Neuronal stem cell (in vitro differentiated cells): Measurements from ENCODE around the gene MGST2.

Experiments
- DNase-seq: peaks from one replicate; pipeline ENCODE4 v3.0.0-alpha.2; 2013; ENCODE audit warnings: low spot score
- H2AFZ ChIP-seq: one replicate; pipeline ENCODE4 v1.6.1; 2013; ENCODE audit warnings: mild to moderate bottlenecking, low read length, inconsistent platforms
- H2AK5ac ChIP-seq: 2 replicates; pipeline ENCODE4 v1.6.1; 2013; ENCODE audit warnings: low read depth, mild to moderate bottlenecking, inconsistent platforms, low read length, moderate library complexity, mixed read lengths
- H2BK120ac ChIP-seq: 2 replicates; pipeline ENCODE4 v1.6.1; 2013; ENCODE audit warnings: low read depth, mild to moderate bottlenecking, inconsistent platforms, low read length, moderate library complexity, mixed read lengths
- H2BK12ac ChIP-seq: one replicate; pipeline ENCODE4 v1.6.1; 2013; ENCODE audit warnings: low read length, inconsistent platforms
- H2BK15ac ChIP-seq: 2 replicates; pipeline ENCODE4 v1.6.1; 2013; ENCODE audit warnings: mild to moderate bottlenecking, low read length, inconsistent platforms, mixed read lengths
- H2BK5ac ChIP-seq: one replicate; pipeline ENCODE4 v1.6.1; 2013; ENCODE audit warnings: inconsistent platforms, mild to moderate bottlenecking, low read length, moderate library complexity
- H3K14ac ChIP-seq: one replicate; pipeline ENCODE4 v1.6.1; 2013; ENCODE audit warnings: low read length, inconsistent platforms
- H3K18ac ChIP-seq: 2 replicates; pipeline ENCODE4 v1.6.1; 2013; ENCODE audit warnings: low read length, inconsistent platforms
- H3K23ac ChIP-seq: 2 replicates; pipeline ENCODE4 v1.6.1; 2013; ENCODE audit warnings: low read depth, mild to moderate bottlenecking, mixed read lengths, low read length, inconsistent platforms; ENCODE audit not compliant: poor library complexity
- H3K27ac ChIP-seq: replicated peaks from 3 replicates; pipeline ENCODE4 v1.5.1; 2013; ENCODE audit warnings: low read length, inconsistent platforms
- H3K27me3 ChIP-seq, 3 experiments: 2 replicates each; pipeline ENCODE4 v1.6.1; 2013; ENCODE audit warnings: low read length in 3 of 3, mild to moderate bottlenecking in 2 of 3, inconsistent platforms in 1 of 3, low read depth in 1 of 3, mixed read lengths in 1 of 3, moderate library complexity in 1 of 3; ENCODE audit not compliant: control insufficient read depth in 3 of 3, insufficient read depth in 3 of 3
- H3K36me3 ChIP-seq, 2 donors: replicated peaks in 1 of 2; 2 replicates each; pipeline ENCODE4 v1.6.1; 2013; ENCODE audit warnings: low read length in 2 of 2; ENCODE audit not compliant: control insufficient read depth in 2 of 2, insufficient read depth in 2 of 2
- H3K4ac ChIP-seq: 2 replicates; pipeline ENCODE4 v1.6.1; 2013; ENCODE audit warnings: inconsistent platforms, mild to moderate bottlenecking, low read length, moderate library complexity
- H3K4me1 ChIP-seq, 2 donors: 1 replicate in 1 of 2; 2 replicates in 1 of 2; pipeline ENCODE4 v1.6.1; 2013; ENCODE audit warnings: low read length in 2 of 2, low read depth in 1 of 2; ENCODE audit not compliant: control insufficient read depth in 2 of 2, insufficient read depth in 1 of 2
- H3K4me2 ChIP-seq: one replicate; pipeline ENCODE4 v1.6.1; 2013; ENCODE audit warnings: mild to moderate bottlenecking, low read length, inconsistent platforms; ENCODE audit not compliant: insufficient read depth, poor library complexity, severe bottlenecking
- H3K4me3 ChIP-seq, 2 donors: 2 replicates each; pipeline ENCODE4 v1.5.1; 2013; ENCODE audit warnings: low read length in 2 of 2, mild to moderate bottlenecking in 2 of 2, inconsistent platforms in 1 of 2, moderate library complexity in 1 of 2
- H3K79me1 ChIP-seq: one replicate; pipeline ENCODE4 v1.6.1; 2013; ENCODE audit warnings: low read depth, mild to moderate bottlenecking, inconsistent platforms, low read length, moderate library complexity
- H3K9ac ChIP-seq: one replicate; pipeline ENCODE4 v1.6.1; 2013; ENCODE audit warnings: mild to moderate bottlenecking, low read depth, low read length, inconsistent platforms; ENCODE audit not compliant: poor library complexity
- H3K9me3 ChIP-seq, 2 donors: replicated peaks in 1 of 2; 2 replicates each; pipeline versions ENCODE3 to v1.6.1; 2013; ENCODE audit warnings: low read length in 2 of 2, mild to moderate bottlenecking in 2 of 2, inconsistent platforms in 1 of 2, low read depth in 1 of 2, mixed read lengths in 1 of 2, moderate library complexity in 1 of 2; ENCODE audit not compliant: control insufficient read depth in 2 of 2, insufficient read depth in 1 of 2
- H4K8ac ChIP-seq: one replicate; pipeline ENCODE4 v1.6.1; 2013; ENCODE audit warnings: low read depth, mild to moderate bottlenecking, inconsistent platforms, low read length, moderate library complexity
- H4K91ac ChIP-seq: one replicate; pipeline ENCODE4 v1.6.1; 2013; ENCODE audit warnings: low read length, low read depth, mild to moderate bottlenecking, inconsistent platforms; ENCODE audit not compliant: poor library complexity
- whole genome bisulfite sequencing, 2 donors: extraction: QIAGEN DNeasy Blood & Tissue Kit; methylation state at CpG; one replicate each; pipeline ENCODE4 v1.1.7; 2013; ENCODE audit warnings: missing lambda C conversion rate in 2 of 2, mixed read lengths in 1 of 2; ENCODE audit not compliant: insufficient read length in 2 of 2, insufficient replicate concordance in 1 of 2; ENCODE audit errors: extremely low coverage in 2 of 2; 5-methylcytosine and 5-hydroxymethylcytosine counted together

Gene MGST2

DNA sequence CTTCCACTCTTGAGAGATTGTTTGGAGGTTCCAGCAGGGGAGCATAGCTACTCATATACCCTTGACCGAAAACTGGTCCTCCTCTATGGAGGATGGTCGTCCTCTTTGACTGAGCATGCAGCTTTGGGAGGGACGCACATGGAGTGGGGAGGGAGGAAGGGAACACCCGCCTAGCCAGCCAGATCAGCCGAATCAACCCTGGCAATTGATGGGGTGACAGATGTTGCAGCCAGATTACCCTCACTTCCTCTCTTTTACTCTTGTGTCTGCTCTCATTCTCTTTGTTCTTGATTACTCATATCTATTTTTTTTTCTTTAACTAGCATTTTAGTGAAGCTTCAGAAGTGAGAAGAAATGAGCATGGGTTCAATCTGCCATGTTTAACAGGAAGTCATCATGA is 19.6 kb downstream of the MGST2 start:
- H2BK120ac ChIP-seq, result no peak overlapping the region
- H2BK5ac ChIP-seq, result no peak overlapping the region
- H3K79me1 ChIP-seq, result no peaks in the 10 kb centered on the region
- no peak overlapping the region for H3K14ac ChIP-seq
- H3K4me3 ChIP-seq, result no peak overlapping the region
- no peak overlapping the region for H3K23ac ChIP-seq
- no peak overlapping the region for H3K9ac ChIP-seq
- H3K4ac ChIP-seq, result no peak overlapping the region
- H2BK15ac ChIP-seq, result no peak overlapping the region
- peaks cover 2 to 24% of the 10 kb centered on the region in 2 donors for H3K9me3 ChIP-seq
- H2AK5ac ChIP-seq, result no peak overlapping the region
- H3K4me2 ChIP-seq, result no peak overlapping the region
- peaks cover 4 to 13% of the 10 kb centered on the region in 2 donors for H3K4me1 ChIP-seq
- no peak for DNase-seq
- H2BK12ac ChIP-seq, result no peak overlapping the region
- peaks cover 0 to 19% of the 10 kb centered on the region in 2 donors for H3K36me3 ChIP-seq
- no peaks in the 10 kb centered on the region for H3K27me3 ChIP-seq
- no CpG with 5 or more reads among the region's 5 CpGs for WGBS, 2 donors
- H4K8ac ChIP-seq, result no peak overlapping the region
- H2AFZ ChIP-seq, result no peak overlapping the region
- H4K91ac ChIP-seq, result no peak overlapping the region
- H3K27ac ChIP-seq, result no peak overlapping the region
- H3K18ac ChIP-seq, result no peak overlapping the region

- no peak overlapping the region for H3K23ac ChIP-seq
- no peaks in the 10 kb centered on the region for H3K79me1 ChIP-seq
- no peak overlapping the region for H3K9ac ChIP-seq
- peaks cover 4 to 13% of the 10 kb centered on the region in 2 donors for H3K4me1 ChIP-seq
- H3K9me3 ChIP-seq, result peaks cover 2 to 24% of the 10 kb centered on the region in 2 donors
- H4K91ac ChIP-seq, result no peak overlapping the region
- H3K4ac ChIP-seq, result no peak overlapping the region
- no peak overlapping the region for H2BK12ac ChIP-seq
- no peak overlapping the region for H3K18ac ChIP-seq
- H2BK120ac ChIP-seq, result no peak overlapping the region
- DNase-seq, result no peak
- no peak overlapping the region for H2AFZ ChIP-seq
- no peak overlapping the region for H4K8ac ChIP-seq
- no peak overlapping the region for H2BK15ac ChIP-seq
- H3K27me3 ChIP-seq, result no peaks in the 10 kb centered on the region
- H3K4me3 ChIP-seq, result no peak overlapping the region
- peaks cover 0 to 16% of the 10 kb centered on the region in 2 donors for H3K36me3 ChIP-seq
- H3K27ac ChIP-seq, result no peak overlapping the region
- H2BK5ac ChIP-seq, result no peak overlapping the region
- no peak overlapping the region for H3K14ac ChIP-seq
- no peak overlapping the region for H2AK5ac ChIP-seq
- WGBS, 2 donors, result no CpG with 5 or more reads among the region's 1 CpG
- H3K4me2 ChIP-seq, result no peak overlapping the region
Measured at GRCh38 chr4:139686130-139686529, 20.5 kb downstream of the MGST2 start.

- Histone ChIP-seq H2AK5ac (no peak overlapping the region), H2BK15ac (no peak overlapping the region), H3K4me2 (no peak overlapping the region), H4K91ac (no peak overlapping the region), H3K9me3 (peaks cover 2 to 24% of the 10 kb centered on the region in 2 donors), H3K27me3 (no peaks in the 10 kb centered on the region), H3K4ac (no peak overlapping the region), H3K14ac (no peak overlapping the region), H3K4me1 (peaks cover 4 to 13% of the 10 kb centered on the region in 2 donors), H4K8ac (no peak overlapping the region), H3K27ac (no peak overlapping the region), H2BK5ac (no peak overlapping the region), H2BK12ac (no peak overlapping the region), H3K79me1 (no peaks in the 10 kb centered on the region), H3K23ac (no peak overlapping the region), H2BK120ac (no peak overlapping the region), H3K9ac (no peak overlapping the region), H3K18ac (no peak overlapping the region), H3K4me3 (no peak overlapping the region), H3K36me3 (peaks cover 0 to 16% of the 10 kb centered on the region in 2 donors), H2AFZ (no peak overlapping the region)
- WGBS, 2 donors, result no CpG with 5 or more reads among the region's 3 CpGs
- DNase-seq, result no peak
Measured at GRCh38 chr4:139686988-139687387, 21.4 kb downstream of the MGST2 start.

DNA sequence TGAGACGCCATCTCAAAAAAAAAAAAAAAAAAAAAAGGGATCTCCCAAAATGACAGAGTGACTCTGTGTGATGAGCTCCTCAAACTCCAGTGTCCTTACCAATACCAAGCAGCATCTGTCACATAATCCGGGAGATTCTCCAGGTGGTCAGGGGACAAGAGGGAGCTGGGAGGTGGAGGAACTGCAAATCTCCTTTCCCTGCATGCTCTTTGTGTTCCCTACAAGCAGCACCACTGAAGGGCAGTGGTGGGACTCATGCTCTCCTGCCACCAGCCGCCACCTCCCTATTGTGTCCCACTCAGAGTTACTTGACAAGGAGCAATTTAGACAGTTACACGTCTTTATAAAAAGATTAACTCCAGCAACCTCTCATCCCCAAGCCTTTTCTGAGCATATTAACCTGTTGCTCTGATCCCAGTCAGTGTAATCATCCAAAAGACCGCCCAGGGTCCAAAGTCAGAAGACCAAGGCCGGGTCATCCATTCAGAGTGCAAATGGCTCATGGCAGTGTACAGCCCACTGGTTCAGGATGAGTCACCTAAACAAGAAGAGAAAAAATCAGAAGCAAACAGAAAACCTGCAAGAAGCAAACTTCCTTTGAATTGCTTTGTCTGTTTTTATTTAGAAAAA is 23.6 kb downstream of the MGST2 start:
- Histone ChIP-seq H3K27me3 (no peaks in the 10 kb centered on the region), H2BK120ac (no peak overlapping the region), H3K27ac (no peak overlapping the region), H3K9ac (no peak overlapping the region), H2AK5ac (no peak overlapping the region), H2BK15ac (no peak overlapping the region), H3K4ac (no peak overlapping the region), H3K36me3 (peaks cover 0 to 13% of the 10 kb centered on the region in 2 donors), H2BK5ac (no peak overlapping the region), H3K79me1 (no peaks in the 10 kb centered on the region), H3K4me1 (peaks cover 0 to 2% of the 10 kb centered on the region in 2 donors), H2BK12ac (no peak overlapping the region), H3K4me2 (no peak overlapping the region), H3K4me3 (no peak overlapping the region), H3K14ac (no peak overlapping the region), H4K8ac (no peak overlapping the region), H2AFZ (no peak overlapping the region), H4K91ac (no peak overlapping the region), H3K23ac (no peak overlapping the region), H3K9me3 (peaks cover 2 to 13% of the 10 kb centered on the region in 2 donors), H3K18ac (no peak overlapping the region)
- no CpG with 5 or more reads among the region's 6 CpGs for WGBS, 2 donors
- DNase-seq, result no peak
